ENCODE measurements around the gene AGXT.

AGXT gene

GRCh38 chr2:240916571-240917008 lies 48.0 kb downstream of the AGXT start:
- DNase-seq, result peak; percentile 6

DNA sequence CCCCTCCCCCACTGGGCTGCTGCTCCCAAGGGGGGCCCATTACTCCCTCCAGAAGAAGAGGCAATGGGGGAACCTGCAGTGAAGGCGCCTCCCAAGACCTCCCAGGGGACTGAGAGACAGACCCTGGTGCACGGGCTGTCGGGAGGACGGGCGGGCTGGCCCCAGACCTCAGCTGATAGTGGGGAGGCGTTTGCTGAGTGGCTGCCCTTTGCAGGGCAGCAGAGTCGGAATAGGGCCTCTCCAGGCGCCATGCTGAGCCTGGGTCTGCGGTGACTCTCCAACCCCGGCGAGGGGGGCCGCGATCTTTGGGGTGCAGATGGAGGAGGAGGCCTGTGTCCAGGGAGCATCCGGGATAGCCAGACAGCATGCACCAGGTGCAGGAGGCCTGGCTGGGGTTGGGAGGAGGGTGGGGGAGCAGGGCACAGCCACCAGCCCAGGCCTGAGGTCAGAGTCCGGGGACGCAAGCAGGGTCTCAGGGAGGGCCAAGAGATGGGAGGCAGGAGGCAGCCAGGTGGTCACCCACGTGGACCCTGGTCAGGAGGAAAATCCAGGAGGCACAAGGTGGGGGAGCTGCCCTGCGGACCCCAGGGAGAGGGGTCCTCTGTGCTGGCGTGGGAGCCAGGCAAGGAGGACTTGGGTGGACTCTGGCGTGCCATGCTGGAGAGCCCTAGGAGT lies 48.5 kb downstream of the AGXT start:
- DNase-seq, result no peak

GRCh38 chr2:240917684-240918257 lies 49.1 kb downstream of the AGXT start:
- no peak for DNase-seq

DNA sequence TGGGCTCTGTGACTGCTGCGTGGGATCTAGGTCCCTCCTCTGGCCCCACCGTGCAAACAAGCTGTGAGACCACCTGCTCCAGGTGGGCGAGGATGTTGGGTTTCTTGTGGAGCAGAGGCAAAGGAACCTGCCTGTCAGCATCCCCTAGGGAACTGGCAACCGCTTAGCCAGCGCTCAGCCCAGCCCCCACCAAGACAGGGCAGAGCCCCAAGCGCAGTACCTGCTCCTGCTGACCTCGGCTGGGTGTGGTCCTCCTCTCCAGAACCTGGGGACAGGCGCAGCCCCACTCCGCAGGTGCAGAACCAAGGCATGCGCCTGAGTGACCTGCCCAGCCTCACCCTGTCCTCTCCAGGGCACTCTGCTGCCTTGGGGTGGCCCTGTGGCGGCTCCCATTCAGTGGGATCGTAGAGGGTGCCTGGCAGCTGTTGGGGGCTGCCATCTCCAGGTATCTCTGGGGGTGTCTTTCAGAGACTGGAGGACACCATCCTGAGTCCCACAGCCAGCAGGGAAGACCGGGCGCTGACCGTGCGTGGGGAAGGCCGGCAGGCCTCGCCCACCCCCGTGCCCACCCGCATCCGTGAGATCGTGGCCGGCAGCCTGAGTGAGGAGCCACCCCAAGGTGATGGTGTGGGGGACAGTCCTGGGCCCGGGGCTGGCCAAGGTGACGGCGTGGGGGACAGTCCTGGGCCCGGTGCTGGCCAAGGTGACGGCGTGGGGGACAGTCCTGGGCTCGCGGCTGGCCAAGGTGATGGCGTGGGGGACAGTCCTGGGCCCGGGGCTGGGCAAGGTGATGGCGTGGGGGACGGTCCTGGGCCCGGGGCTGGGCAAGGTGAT lies 49.9 kb downstream of the AGXT start:
- no peak for DNase-seq

GRCh38 chr2:240919161-240919781 lies 50.6 kb downstream of the AGXT start:
- DNase-seq, result no peak

- no peak for DNase-seq
These were observed 51.5 kb downstream of the AGXT start for GRCh38 chr2:240919786-240920782.

DNA sequence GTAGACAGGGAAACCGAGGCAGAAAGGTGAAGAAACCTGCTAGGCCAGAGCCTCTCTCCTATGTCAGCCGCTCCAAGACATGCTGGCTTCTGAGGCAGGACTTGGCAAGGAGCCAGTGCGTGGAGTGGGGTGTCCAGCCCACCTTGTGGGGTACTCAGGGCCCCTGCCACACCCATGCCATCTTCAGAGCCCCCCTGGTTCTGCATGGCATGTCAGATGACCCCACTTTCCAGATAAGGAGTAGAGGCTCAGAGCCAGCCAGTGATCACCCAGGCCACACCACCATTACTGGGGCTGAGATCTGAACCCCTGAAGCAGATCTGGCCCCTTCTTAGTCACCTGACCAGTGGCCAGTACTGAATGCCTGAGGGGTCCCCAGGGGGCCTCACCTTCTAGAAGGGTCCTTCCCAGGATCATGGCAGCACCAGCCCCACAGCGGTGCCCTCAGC lies 52.2 kb downstream of the AGXT start:
- no peak for DNase-seq

GRCh38 chr2:240921311-240921994 lies 52.8 kb downstream of the AGXT start:
- no peak for DNase-seq

- DNase-seq, result no peak
These were observed 53.3 kb downstream of the AGXT start for GRCh38 chr2:240921995-240922244.

DNA sequence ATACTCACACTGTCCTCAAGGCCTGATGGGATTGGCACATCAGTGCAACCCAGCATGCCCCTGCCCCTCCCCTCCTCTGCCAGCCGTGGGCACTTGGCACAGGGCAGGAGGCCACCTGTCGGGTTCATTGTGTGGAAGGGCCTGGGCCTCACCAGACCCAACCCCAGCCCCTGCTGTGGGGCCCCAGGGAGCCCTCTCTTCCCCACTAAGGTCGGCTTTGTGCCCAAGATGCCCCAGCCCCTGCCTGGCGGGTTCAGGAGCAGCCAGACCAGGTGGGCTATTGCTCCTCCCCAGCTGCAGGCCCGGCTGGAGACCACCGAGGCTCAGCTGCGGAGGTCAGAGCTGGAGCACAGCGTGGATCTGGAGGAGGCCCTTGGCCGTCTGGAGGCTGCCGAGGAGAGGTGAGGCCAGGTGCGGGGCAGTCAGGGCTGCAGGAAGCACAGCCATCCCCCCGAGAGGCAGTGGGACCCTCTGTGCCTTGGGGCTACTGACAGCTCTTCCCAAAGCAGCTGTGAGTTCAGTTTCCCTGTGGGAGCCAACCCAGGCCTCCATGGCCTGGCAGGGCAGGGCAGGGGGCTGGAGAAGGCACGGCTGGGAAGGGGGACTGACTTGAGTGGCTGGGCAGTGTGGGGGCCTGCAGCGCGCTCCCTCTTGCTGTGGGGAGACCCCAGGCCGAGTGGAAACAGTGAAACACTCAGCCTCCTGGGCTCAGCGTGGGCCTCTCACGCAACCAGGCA lies 53.8 kb downstream of the AGXT start:
- no peak for DNase-seq

- no peak for DNase-seq
These were observed 54.4 kb downstream of the AGXT start for GRCh38 chr2:240922982-240923537.

- DNase-seq, result no peak
These were observed 56.6 kb downstream of the AGXT start for GRCh38 chr2:240925191-240925567.

- no peak for DNase-seq
These were observed 57.2 kb downstream of the AGXT start for GRCh38 chr2:240925568-240926515.

DNA sequence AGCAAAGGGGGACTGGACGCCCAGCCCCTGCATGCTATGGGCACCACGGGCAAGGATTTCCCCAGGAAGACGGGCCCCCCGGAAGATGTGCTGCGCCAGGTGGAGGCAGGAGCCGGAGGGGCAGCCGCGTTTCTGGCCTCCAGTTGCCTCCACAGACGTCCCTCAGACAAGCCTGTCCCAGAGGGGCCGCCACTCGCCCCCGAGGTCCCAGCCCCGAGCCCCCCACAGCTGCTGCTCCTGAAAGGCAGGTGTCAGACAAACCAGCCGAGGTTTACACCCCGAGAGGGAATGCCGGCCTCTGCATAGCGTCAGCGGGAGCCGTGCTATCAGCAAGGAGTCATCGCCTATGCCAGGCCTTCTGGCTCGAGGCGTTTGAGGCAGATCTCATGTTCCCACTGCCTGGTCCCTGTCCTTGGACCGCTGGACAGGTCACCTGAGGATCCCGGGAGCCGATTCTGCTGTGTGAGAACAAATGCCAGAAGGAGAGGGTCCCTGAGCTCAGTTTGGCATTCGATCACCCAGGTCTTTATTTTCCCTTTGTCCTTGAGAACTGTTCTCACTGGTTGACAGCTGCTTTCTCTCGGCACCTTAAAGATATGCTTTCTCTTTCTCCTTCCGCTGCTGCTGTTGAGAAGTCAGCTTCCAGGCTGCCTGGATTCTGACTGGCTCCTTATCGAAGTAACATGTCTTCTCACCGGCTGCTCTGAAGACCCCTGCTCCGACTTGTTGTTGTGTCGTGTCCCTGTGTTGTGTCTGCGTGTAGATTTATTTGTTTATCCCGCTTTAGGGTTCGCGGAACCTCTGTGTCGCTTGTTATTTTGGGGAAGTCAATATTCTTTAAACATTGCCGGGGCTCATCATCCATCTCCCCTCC lies 58.1 kb downstream of the AGXT start:
- DNase-seq, result no peak

- DNase-seq, result no peak
These were observed 58.8 kb downstream of the AGXT start for GRCh38 chr2:240927390-240927781.

GRCh38 chr2:240928476-240929363 lies 60.1 kb downstream of the AGXT start:
- DNase-seq, result no peak

- no peak for DNase-seq
These were observed 60.9 kb downstream of the AGXT start for GRCh38 chr2:240929364-240930095.
